Body of pancreas (tissue), 4 donors: ENCODE results near the gene SPPL2A.

Experiments used
- POLR2A ChIP-seq, 3 donors: fragments of 450-650 bp; IDR thresholded peaks; one replicate each; pipeline ENCODE4 v1.6.1; 2016; ENCODE audit warnings: antibody characterized with exemption in 3 of 3, mild to moderate bottlenecking in 2 of 3
- TF ChIP-seq, protein P1 (sequence below), 7 experiments: fragments of 450-650 bp in 4 of 7; fragments of 200-600 bp in 3 of 7; sonication (generic) in 3 of 7; IDR thresholded peaks; one replicate each; pipeline ENCODE4 v1.5.1; 2016 to 2019; ENCODE audit warnings: antibody characterized with exemption in 7 of 7

DNA sequence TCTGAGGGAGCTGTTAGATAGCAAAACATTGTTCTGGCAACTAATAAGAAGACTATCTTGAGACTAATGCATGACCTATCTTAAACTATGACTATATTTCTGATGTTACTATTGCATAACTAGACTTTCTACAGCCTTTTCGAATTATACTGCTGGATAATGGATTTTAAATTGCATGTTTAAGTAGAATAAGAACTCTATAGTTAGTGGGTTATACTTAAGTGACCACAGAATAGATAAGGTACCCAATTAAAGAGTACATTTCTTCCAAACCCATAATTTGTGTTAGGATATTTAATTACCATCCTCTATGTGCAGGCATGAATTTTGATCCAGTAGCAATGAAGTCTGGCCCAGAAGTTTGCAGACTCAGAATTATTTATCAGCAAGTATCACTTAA is 44.6 kb upstream of the SPPL2A start:
- TF ChIP-seq, protein P1, sequence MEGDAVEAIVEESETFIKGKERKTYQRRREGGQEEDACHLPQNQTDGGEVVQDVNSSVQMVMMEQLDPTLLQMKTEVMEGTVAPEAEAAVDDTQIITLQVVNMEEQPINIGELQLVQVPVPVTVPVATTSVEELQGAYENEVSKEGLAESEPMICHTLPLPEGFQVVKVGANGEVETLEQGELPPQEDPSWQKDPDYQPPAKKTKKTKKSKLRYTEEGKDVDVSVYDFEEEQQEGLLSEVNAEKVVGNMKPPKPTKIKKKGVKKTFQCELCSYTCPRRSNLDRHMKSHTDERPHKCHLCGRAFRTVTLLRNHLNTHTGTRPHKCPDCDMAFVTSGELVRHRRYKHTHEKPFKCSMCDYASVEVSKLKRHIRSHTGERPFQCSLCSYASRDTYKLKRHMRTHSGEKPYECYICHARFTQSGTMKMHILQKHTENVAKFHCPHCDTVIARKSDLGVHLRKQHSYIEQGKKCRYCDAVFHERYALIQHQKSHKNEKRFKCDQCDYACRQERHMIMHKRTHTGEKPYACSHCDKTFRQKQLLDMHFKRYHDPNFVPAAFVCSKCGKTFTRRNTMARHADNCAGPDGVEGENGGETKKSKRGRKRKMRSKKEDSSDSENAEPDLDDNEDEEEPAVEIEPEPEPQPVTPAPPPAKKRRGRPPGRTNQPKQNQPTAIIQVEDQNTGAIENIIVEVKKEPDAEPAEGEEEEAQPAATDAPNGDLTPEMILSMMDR (IDR thresholded peaks at IDR 0.05): no peak
- TF ChIP-seq POLR2A (IDR thresholded peaks at IDR 0.05): no peak
